H1 (cell line): ENCODE measurements around the gene XKR7. TPM values are rescaled to one million over a fixed set of nuclear protein-coding genes. Genes with fewer than 3 reads are reported as not detected.

ENCODE experiments used
- EGR1 ChIP-seq: IDR thresholded peaks from 2 replicates; pipeline ENCODE4 v1.6.1; 2011; ENCODE audit warnings: low read depth, low read length, borderline replicate concordance
- FOSL1 ChIP-seq: IDR thresholded peaks from 2 replicates; pipeline ENCODE4 v1.6.1; 2011; ENCODE audit warnings: mild to moderate bottlenecking, low read depth, low read length, moderate library complexity; ENCODE audit not compliant: insufficient read depth
- JUN ChIP-seq: IDR thresholded peaks from 2 replicates; pipeline ENCODE4 v1.6.1; 2011; ENCODE audit warnings: low read depth, mild to moderate bottlenecking, improper control_type of control experiment, low read length
- polyA plus RNA-seq, 7 experiments: library from polyadenylated mRNA; depleted of rRNA in 3 of 7; stranded (reverse) in 5 of 7; unstranded in 2 of 7; fragments of >200 nt in 5 of 7; fragments of 200-250 nt in 2 of 7; gene quantifications; 1 replicate in 5 of 7; 2 replicates in 1 of 7; 4 replicates in 1 of 7; pipeline versions ENCODE4 v1.2.1 to v1.2.3, GENCODE V29; 2011 to 2013; ENCODE audit warnings: missing spikeins in 2 of 7, mixed read lengths in 2 of 7
- total RNA-seq: library from RNA; stranded (reverse); fragmentation: NEBNext Ultra II Directional; extraction: Animal tissue kit (Norgen Biotek cat#: 25700); gene quantifications from 2 replicates; pipeline ENCODE4 v1.2.1, GENCODE V29; 2021
- TF ChIP-seq, protein P1 (sequence below): fragments of 300-600 bp; sonication (generic); IDR thresholded peaks from 2 replicates; pipeline ENCODE4 v1.7.1; 2012; ENCODE audit warnings: low read length, moderate library complexity, mild to moderate bottlenecking, inconsistent platforms; ENCODE audit not compliant: insufficient replicate concordance

The XKR7 gene
- total and polyA plus RNA-seq, 2 of the 8 experiments (the other 6 are each of a cell fraction or from before 2014, with no cell fraction given), result 1.8 to 2.4 TPM

DNA sequence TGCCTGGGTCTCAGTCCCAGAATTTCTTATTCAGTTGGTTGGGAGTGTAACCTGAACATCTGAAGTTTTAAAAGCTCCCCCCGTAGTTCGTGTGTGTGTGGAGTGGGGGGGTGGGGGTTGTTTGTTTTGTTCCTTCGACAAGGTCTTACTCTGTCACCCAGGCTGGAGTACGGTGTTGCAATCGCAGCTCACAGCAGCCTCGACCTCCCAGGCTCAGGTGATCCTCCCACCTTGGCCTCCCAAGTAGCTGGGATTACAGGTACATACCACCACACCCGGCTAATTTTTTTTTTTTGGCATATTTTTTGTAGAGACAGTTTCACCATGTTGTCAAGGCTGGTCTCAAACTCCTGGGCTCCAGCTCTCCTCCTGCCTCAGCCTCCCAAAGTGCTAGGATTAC, 45.4 kb downstream of the XKR7 start (continued):
- TF ChIP-seq, protein P1, sequence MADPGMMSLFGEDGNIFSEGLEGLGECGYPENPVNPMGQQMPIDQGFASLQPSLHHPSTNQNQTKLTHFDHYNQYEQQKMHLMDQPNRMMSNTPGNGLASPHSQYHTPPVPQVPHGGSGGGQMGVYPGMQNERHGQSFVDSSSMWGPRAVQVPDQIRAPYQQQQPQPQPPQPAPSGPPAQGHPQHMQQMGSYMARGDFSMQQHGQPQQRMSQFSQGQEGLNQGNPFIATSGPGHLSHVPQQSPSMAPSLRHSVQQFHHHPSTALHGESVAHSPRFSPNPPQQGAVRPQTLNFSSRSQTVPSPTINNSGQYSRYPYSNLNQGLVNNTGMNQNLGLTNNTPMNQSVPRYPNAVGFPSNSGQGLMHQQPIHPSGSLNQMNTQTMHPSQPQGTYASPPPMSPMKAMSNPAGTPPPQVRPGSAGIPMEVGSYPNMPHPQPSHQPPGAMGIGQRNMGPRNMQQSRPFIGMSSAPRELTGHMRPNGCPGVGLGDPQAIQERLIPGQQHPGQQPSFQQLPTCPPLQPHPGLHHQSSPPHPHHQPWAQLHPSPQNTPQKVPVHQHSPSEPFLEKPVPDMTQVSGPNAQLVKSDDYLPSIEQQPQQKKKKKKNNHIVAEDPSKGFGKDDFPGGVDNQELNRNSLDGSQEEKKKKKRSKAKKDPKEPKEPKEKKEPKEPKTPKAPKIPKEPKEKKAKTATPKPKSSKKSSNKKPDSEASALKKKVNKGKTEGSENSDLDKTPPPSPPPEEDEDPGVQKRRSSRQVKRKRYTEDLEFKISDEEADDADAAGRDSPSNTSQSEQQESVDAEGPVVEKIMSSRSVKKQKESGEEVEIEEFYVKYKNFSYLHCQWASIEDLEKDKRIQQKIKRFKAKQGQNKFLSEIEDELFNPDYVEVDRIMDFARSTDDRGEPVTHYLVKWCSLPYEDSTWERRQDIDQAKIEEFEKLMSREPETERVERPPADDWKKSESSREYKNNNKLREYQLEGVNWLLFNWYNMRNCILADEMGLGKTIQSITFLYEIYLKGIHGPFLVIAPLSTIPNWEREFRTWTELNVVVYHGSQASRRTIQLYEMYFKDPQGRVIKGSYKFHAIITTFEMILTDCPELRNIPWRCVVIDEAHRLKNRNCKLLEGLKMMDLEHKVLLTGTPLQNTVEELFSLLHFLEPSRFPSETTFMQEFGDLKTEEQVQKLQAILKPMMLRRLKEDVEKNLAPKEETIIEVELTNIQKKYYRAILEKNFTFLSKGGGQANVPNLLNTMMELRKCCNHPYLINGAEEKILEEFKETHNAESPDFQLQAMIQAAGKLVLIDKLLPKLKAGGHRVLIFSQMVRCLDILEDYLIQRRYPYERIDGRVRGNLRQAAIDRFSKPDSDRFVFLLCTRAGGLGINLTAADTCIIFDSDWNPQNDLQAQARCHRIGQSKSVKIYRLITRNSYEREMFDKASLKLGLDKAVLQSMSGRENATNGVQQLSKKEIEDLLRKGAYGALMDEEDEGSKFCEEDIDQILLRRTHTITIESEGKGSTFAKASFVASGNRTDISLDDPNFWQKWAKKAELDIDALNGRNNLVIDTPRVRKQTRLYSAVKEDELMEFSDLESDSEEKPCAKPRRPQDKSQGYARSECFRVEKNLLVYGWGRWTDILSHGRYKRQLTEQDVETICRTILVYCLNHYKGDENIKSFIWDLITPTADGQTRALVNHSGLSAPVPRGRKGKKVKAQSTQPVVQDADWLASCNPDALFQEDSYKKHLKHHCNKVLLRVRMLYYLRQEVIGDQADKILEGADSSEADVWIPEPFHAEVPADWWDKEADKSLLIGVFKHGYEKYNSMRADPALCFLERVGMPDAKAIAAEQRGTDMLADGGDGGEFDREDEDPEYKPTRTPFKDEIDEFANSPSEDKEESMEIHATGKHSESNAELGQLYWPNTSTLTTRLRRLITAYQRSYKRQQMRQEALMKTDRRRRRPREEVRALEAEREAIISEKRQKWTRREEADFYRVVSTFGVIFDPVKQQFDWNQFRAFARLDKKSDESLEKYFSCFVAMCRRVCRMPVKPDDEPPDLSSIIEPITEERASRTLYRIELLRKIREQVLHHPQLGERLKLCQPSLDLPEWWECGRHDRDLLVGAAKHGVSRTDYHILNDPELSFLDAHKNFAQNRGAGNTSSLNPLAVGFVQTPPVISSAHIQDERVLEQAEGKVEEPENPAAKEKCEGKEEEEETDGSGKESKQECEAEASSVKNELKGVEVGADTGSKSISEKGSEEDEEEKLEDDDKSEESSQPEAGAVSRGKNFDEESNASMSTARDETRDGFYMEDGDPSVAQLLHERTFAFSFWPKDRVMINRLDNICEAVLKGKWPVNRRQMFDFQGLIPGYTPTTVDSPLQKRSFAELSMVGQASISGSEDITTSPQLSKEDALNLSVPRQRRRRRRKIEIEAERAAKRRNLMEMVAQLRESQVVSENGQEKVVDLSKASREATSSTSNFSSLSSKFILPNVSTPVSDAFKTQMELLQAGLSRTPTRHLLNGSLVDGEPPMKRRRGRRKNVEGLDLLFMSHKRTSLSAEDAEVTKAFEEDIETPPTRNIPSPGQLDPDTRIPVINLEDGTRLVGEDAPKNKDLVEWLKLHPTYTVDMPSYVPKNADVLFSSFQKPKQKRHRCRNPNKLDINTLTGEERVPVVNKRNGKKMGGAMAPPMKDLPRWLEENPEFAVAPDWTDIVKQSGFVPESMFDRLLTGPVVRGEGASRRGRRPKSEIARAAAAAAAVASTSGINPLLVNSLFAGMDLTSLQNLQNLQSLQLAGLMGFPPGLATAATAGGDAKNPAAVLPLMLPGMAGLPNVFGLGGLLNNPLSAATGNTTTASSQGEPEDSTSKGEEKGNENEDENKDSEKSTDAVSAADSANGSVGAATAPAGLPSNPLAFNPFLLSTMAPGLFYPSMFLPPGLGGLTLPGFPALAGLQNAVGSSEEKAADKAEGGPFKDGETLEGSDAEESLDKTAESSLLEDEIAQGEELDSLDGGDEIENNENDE, result no peak
- TF ChIP-seq JUN, result no peak
- TF ChIP-seq EGR1, result no peak
- TF ChIP-seq FOSL1, result no peak
